ENCODE results near the gene ABCC9. TPM values are rescaled to one million over a fixed set of nuclear protein-coding genes. Genes with fewer than 3 reads are reported as not detected.

ABCC9 gene
- total RNA-seq, 1 experiment from 2014 or later: 49.2 TPM

DNA sequence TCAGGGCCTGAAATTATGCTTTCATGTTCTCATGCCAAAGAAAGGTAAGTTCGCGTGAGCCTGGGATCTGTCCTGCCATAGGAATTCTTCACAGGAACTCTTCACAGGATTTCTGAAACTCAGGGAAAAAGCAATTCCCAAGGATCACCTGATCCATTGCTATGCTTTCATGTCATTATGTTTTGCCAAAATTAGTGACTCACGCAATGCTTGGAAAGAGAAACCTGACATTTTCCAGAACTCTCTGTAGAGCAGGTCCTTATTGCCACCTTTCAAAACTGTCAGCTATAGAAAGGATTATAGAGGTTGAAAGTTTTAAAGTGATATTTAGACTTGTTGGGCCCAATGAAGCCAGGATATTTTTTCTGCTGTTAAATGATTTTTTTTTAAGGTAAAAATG lies 160.4 kb downstream of the ABCC9 start:
- DNase-seq (ENCODE audit: extremely low read depth, low read depth): no peak

DNA sequence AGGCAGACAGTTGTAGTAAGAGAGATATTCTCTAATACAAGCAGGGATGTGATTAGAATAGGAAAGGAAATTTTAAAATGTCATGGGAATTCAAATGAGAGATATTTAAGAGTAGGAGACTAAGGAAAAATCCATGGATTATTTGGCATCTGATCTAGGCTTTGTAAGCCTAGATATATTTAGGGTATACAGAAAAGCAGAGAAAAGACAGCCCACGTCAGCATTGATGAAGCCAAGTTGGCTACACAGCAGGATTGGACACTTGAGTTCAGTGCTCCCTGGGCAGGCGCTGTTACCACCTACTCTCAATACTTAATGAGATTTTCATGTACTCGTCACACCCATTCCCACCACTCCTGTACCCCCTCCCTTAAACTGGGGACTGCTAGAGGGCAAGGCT lies 165.1 kb downstream of the ABCC9 start:
- DNase-seq (ENCODE audit: extremely low read depth, low read depth): no peak

DNA sequence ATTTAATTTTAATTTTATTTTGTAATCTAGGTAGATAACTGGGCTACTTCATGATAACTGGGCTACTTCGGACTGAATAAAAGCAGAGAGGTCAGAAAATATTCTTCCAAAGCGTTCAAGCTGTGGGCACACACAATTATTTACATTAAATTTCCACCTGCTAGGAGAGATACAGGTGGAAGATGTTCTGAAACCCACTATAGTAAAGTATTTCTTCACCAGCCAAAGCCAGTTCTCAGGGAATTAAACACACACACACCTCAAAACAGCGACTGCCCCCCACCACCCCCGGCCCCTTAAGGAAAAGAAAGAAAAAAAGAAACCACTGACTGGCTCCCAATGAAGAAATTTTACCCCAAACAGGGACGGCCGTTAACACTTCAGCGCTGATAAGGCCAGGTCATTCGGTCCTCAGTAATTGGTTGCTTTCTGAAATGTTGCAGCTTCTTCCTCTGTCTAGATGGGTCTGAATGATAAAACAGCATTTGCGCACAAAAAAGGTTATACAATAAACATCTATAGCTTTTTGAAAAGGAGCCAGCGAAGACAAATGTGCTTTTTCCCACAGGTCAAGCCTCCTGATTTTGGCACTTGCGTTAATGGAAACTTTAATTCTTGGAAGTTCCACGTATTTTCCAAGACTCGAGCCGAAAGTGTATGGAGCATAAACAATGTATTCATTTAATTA lies 165.9 kb downstream of the ABCC9 start:
- no peak for DNase-seq (ENCODE audit: extremely low read depth, low read depth)

DNA sequence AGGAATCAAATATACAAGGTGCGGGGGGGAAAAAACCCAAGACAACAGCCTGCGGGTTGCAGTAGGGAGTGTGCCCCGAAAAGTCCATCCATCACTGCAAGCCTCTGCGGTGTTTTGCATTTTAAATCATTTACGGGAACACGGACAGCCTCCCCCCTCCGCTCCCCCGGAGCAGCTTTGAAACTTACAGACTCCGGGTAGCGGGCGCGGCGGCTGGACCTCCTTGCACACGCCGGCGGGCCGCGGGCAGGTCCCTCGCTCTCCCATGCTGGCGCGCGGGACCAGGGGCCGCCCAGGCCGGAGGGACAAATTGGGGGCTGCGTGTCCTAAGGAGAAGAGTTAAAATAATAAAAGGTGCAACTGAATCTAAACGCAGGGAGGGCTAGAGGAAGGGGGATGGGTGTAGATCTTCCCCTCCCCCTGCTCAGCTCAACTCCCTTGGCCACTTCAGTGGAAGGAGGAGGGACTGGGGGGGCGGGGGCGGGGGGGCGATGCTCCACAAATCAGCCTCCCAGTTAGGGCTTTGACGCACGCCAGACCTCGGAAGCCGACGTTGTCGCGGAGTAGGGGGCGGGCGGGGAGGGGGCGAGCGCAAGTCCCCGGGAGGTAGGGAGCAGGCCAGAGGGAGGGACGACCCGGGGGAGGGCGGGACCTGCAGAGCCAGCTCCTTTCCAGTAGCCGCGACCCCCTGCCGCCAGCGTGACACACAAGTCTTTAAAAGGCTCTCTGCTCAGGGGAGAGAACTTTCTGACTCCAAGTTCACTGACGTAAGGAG lies 166.7 kb downstream of the ABCC9 start, which contains the start of gene KCNJ8:
Gene KCNJ8, minus strand, starts transcription at position 349 of the 775 bp plus-strand sequence. CDS start 1,090 bp downstream, outside the sequence.
- no peak for DNase-seq (ENCODE audit: extremely low read depth, low read depth)

DNA sequence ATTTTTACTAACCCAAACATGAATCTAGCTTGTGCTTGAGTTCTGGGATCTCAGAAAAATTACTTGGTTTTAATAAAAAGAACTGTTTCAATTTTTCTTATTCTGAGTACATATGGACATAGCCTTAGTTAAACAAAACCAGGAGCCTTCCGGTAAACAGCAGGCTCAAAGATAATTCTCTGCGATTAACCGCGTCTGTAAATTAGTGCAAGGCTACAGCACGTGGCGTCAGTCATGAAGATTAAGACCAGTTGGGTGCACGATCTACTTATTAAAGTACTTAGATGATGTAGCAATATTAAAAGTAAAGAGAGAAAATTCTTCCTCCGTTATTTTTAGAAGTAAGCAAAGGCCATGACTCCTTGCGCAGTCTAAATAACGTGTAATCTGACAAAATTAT lies 167.4 kb downstream of the ABCC9 start:
- DNase-seq (ENCODE audit: extremely low read depth, low read depth): no peak

DNA sequence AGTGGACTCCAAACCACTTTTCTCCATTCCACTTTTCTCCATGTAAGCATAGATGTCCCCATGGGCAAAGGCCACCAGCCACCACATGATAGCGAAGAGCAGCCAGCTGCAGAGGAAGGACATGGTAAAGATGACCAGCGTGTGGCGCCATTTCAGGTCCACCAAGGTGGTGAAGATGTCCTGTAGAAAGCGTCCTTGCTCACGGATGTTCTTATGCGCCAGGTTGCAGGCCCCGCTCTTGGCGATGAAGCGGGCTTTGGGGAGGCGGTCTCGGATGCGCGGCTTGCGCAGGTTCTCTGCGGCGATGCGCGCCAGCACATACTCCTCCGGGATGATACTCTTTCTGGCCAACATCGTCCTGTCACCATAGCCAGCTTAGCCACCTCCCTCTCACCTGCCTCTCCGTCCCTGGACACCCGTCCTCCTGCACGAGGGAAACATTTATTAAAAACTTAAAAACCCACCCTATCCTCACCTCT lies 167.9 kb downstream of the ABCC9 start:
- no peak for DNase-seq (ENCODE audit: extremely low read depth, low read depth)

DNA sequence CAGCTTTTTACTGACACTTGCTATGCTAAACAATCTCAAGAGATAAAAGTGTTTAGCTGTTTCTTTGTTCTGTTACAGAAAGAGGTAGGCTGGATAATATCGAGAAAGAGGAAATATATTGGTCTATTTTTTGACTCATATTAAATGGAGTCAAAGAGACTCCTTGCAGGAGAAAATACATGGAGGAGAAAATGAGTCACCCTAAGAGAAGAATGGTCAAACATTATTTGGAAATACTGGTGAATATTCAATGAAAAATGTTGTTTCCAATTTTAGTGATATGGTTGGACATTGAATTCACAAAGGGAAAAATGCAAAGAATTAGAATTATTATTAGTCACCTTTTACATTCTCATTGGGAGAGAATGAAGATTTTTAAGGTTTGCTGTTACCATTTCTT lies 169.9 kb downstream of the ABCC9 start:
- DNase-seq (ENCODE audit: extremely low read depth, low read depth): no peak

DNA sequence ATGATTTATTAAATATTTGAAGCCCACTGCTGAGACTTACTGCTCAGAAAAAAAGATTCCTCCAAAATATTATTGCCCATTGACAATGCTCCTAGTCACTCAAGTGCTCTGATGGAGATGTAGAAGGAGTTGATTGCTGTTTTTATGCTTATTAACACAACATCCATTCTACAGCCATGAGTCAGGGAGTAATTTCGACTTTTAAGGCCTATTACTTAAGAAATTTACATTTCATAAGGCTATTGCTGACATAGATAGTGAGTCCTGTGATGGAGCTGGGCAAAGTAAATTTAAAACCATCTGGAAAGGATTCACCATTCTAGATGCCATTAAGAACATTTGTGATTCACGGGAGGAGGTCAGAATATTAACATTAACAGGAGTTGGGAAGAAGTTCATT lies 171.9 kb downstream of the ABCC9 start:
- DNase-seq (ENCODE audit: extremely low read depth, low read depth): no peak

DNA sequence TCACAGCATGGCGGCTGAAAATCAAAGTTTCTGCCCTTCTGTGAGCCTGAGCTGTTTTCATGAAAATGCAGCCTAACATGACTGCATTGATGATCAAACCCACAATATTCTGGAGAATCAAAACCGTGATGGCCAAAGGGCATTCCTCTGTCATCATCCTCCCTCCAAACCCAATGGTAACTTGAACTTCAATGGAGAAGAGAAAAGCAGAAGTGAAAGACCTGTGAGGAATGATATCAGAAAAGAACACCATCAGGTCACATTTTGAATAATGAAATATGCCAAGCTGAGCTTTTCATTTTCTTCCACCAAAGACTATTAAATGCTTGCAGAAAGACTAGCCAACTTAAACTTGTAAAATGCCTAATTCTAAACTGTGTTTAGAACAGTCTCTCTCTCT lies 174.8 kb downstream of the ABCC9 start:
- no peak for DNase-seq (ENCODE audit: extremely low read depth, low read depth)

DNA sequence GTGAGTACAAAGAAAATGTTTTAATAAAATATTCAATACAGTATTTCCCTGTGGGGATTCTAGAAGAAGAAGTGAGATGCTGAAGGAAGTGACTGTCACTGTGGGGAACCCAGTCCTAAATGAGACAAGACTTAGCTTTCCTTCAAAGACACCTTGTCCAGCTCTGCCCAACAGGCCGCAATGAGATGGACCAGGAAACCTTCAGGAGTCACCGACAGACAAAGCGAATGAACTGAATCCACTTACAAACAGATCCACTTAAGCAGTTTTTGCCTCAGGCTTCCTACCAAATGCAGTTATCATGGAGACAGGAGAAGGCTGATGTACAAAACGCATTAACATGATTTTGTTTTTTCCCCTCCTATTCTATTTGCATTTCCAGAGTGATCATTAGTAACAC lies 176.3 kb downstream of the ABCC9 start:
- DNase-seq (ENCODE audit: extremely low read depth, low read depth): no peak

DNA sequence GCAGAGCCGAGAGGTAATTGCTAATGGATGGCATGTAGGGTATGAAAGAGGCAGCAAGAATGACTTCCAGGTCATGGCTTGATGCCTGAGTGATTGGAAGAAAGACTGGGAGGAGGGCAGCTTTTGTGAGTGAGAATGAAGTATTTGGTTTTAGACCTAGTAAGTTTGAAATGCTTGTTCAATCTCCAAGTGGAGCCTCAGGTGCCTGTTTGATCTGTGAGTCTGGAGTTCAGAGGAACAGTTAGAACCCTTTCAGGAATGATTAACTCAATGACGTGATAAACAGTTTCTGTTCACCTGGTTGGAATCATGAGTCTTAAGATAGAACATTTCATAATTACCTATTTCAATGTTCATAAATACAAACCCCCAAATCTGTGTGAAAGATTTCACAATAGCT lies 177.2 kb downstream of the ABCC9 start:
- no peak for DNase-seq (ENCODE audit: extremely low read depth, low read depth)

DNA sequence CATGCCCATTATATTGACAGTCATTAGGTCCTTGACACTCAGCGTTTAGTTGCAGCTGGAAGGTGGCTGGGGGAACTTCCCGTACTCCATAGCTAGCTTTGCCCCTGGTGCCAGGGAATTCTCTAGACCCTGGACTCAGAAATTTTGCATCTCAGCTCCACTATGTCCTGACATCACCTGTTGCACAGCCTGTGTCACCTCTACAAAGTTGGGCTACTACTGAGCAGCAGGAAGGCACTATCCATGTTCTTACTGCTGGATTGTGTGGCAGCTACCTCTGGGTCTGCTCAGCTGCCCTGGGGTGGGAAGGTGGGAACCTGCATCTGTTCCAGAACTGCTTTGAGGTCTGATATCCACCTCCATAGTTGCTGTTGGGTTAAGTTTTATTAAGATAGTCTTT lies 177.7 kb downstream of the ABCC9 start:
- DNase-seq (ENCODE audit: extremely low read depth, low read depth): no peak

DNA sequence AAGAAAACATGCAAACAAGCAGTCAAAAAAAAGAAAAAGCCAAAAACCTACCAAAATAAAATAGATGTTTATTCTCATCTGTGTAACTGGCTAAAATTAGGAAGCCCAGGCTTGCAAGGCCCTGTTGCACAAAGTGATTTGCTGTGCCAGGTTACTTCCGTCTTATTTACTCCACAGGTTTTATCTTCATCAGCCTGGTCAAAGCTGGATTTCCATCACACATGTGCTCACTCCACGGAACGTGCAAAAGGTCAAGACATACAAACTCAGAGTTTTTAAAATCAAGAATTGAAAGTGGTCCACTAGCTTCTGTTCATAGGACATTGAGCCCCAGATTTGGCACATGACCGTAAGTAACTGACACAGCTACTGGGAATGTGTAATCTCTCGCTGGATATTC lies 181.5 kb downstream of the ABCC9 start:
- DNase-seq (ENCODE audit: extremely low read depth, low read depth): no peak

DNA sequence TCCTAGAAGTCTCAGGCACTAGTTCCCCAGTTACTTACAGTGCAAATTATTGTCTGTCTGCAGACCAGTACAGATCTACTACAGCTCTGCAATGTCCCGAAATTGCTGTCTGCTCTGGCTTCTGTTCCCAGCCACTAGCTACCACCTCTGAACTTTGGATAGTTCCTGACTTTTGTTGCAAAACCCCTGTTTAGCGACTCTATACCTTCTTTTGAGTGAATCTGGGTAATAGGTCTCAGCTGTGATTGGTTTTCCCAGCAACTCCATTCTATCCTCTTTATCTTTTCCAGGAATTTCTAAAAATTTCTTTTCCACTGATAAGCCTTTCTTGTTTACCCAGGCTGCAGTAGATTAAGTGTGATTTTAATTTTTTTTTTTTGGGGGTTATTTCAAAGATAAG lies 183.5 kb downstream of the ABCC9 start:
- no peak for DNase-seq (ENCODE audit: extremely low read depth, low read depth)

DNA sequence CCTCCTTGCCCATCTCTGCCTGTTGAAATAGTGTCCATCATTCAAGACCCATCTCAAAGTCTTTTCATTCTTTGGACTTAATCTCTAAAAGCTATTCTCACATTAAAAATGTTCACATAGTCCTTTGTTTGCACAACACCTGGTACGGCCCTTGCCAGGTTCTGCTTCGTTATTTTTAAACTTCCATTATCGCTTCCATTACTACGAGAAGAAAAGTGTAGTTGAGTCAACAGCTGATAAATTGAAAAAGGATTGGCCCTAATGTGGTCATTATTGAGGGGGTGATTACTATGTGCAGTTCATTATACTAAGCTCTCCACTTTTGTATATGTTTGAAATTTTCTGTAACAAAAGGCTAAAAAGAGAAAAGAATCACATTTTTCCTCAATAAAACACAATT lies 184.5 kb downstream of the ABCC9 start:
- no peak for DNase-seq (ENCODE audit: extremely low read depth, low read depth)

DNA sequence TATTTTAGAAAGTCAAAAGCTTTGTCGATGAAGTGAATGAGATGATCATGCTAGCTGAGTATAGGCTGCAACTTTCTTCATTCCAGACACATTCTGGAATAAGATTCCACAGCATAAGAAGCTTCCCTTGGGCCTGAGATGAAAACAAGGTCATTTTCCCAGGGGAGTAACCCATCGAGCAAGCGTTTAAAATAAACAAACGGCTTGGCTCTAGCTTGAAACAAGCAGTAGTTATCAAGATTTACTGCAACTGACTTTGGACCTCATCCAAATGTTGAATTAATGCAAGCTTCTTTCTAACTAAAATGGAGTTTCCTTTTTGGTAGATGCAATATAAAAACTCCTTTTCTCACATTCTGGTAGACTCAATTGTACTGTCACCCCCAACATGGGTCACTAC lies 189.7 kb downstream of the ABCC9 start:
- peak; percentile 7 for DNase-seq (ENCODE audit: extremely low read depth, low read depth)

Small RNA genes within 50 kb of the gene (small RNA-seq; reads per million reads assigned to genes)
- 0 reads per million in 2 experiments for gene AC008250.2

Other genes starting within 250 kb of the ABCC9 start
- 2.7 and 2.9 TPM in 2 replicates for gene KCNJ8, start 166.7 kb downstream of the ABCC9 start, total RNA-seq (2014; rRNA removed; shearing (Covaris generic))
- gene CMAS, start 104.8 kb upstream of the ABCC9 start, total RNA-seq (2014; rRNA removed; shearing (Covaris generic)): 30.3 and 40.1 TPM in 2 replicates

Data from NCI-H460 (cell line).